A549 (cell line): Measurements from ENCODE around the gene CCDC120. TPM values are rescaled to one million over a fixed set of nuclear protein-coding genes. Genes with fewer than 3 reads are reported as not detected.
A peak's percentile ranks its signal among the peaks of the same experiment; 100 is the strongest.

Experiments
- ATAC-seq, 2 experiments: fragments of 200-7000 bp in 1 of 2; fragments of >200 bp in 1 of 2; cut with Nextera tagmentation in 1 of 2; cut with Tn5 transposase in 1 of 2; 3 replicates each; pipeline versions ENCODE4 v1.8.0 to v1.9.1; 2018 to 2020; ENCODE audit warnings: mild to moderate bottlenecking in 1 of 2, moderate library complexity in 1 of 2
- CTCF ChIA-PET: fragments of 300-600 bp; sonication (Branson Sonifier 250); formaldehyde crosslinking; extraction: SDS; loops from one replicate; lab custom pipeline; 2021; ENCODE audit warnings: antibody characterized with exemption, inconsistent platforms; lab: Yijun Ruan, JAX
- POLR2A ChIA-PET: fragments of 350-600 bp; formaldehyde crosslinking; extraction: SDS; loops from one replicate; lab custom pipeline; 2021; ENCODE audit warnings: antibody characterized with exemption, inconsistent platforms; lab: Yijun Ruan, JAX
- DNase-seq, 2 experiments: peaks; one replicate each; pipeline versions ENCODE4 v3.0.0 to v3.0.0-alpha.2; 2011 to 2016; ENCODE audit warnings: low read depth in 1 of 2, low spot score in 1 of 2
- FAIRE-seq: peaks from 2 replicates; lab custom pipeline; 2011; peaks lifted over from hg19 to GRCh38; lab: Jason Lieb, UNC
- H3K27ac ChIP-seq, 2 experiments: fragments of >200 bp; sonication (Bioruptor Twin); formaldehyde crosslinking; 3 replicates each; pipeline ENCODE4 v1.5.1; 2016 to 2017
- H3K4me1 ChIP-seq: fragments of >200 bp; sonication (Bioruptor Twin); formaldehyde crosslinking; 3 replicates; pipeline ENCODE4 v1.6.1; 2016
- H3K4me2 ChIP-seq: fragments of >200 bp; sonication (Bioruptor Twin); formaldehyde crosslinking; 3 replicates; pipeline ENCODE4 v1.6.1; 2016
- H3K4me3 ChIP-seq: fragments of >200 bp; sonication (Bioruptor Twin); formaldehyde crosslinking; 3 replicates; pipeline ENCODE4 v1.5.1; 2016
- H3K9me3 ChIP-seq: fragments of >200 bp; sonication (Bioruptor Twin); formaldehyde crosslinking; 3 replicates; pipeline ENCODE4 v1.6.1; 2016
- BCL3 ChIP-seq: fragments of >200 bp; sonication (Bioruptor Twin); formaldehyde crosslinking; IDR thresholded peaks from 3 replicates; pipeline ENCODE4 v1.6.1; 2016
- BHLHE40 ChIP-seq: IDR thresholded peaks from 2 replicates; pipeline ENCODE4 v1.6.1; 2012; ENCODE audit warnings: low read depth, low read length, inconsistent platforms
- CHD2 ChIP-seq: fragments of 150-350 bp; IDR thresholded peaks from 2 replicates; pipeline ENCODE4 v1.6.1; 2014; ENCODE audit warnings: low read length; ENCODE audit not compliant: partially characterized antibody
- EP300 ChIP-seq, 2 experiments: fragments of >200 bp; sonication (Bioruptor Twin); formaldehyde crosslinking; IDR thresholded peaks; 2 replicates in 1 of 2; 3 replicates in 1 of 2; pipeline ENCODE4 v1.6.1; 2016 to 2017
- ESRRA ChIP-seq: fragments of 150-350 bp; IDR thresholded peaks from 2 replicates; pipeline ENCODE4 v1.6.1; 2014; ENCODE audit warnings: mild to moderate bottlenecking, low read length, borderline replicate concordance
- FOSL2 ChIP-seq, 2 experiments: fragments of 450-650 bp in 1 of 2; fragments of >200 bp in 1 of 2; sonication (Bioruptor Twin) in 1 of 2; formaldehyde crosslinking; IDR thresholded peaks; 2 replicates each; pipeline versions ENCODE4 v1.5.0 to v1.6.1; 2016 to 2020; ENCODE audit warnings: mild to moderate bottlenecking in 1 of 2, moderate library complexity in 1 of 2
- FOXS1 ChIP-seq: fragments of 250-450 bp; sonication (Bioruptor Pico); IDR thresholded peaks from 2 replicates; pipeline ENCODE4 v1.5.0; 2020; ENCODE audit warnings: mild to moderate bottlenecking, moderate library complexity
- HOXB13 ChIP-seq: fragments of 250-450 bp; sonication (Bioruptor Pico); IDR thresholded peaks from 2 replicates; pipeline ENCODE4 v1.5.0; 2020; ENCODE audit warnings: low read depth, mild to moderate bottlenecking, moderate library complexity
- JUN ChIP-seq, 2 experiments: fragments of >200 bp; sonication (Bioruptor Twin); formaldehyde crosslinking; IDR thresholded peaks; 2 replicates in 1 of 2; 3 replicates in 1 of 2; pipeline ENCODE4 v1.6.1; 2016 to 2017
- MAFK ChIP-seq: fragments of 450-650 bp; IDR thresholded peaks from 2 replicates; pipeline ENCODE4 v1.6.1; 2014; ENCODE audit not compliant: partially characterized antibody
- MAX ChIP-seq: IDR thresholded peaks from 2 replicates; pipeline ENCODE4 v1.6.1; 2012
- PBX3 ChIP-seq: IDR thresholded peaks from 2 replicates; pipeline ENCODE4 v1.6.1; 2012
- PHF8 ChIP-seq: fragments of 200-600 bp; sonication (generic); IDR thresholded peaks from 2 replicates; pipeline ENCODE4 v1.6.1; 2016; ENCODE audit warnings: low read depth, mild to moderate bottlenecking, antibody characterized with exemption, moderate library complexity, borderline replicate concordance
- POLR2A ChIP-seq: IDR thresholded peaks from 2 replicates; pipeline ENCODE4 v1.6.1; 2012; ENCODE audit warnings: mild to moderate bottlenecking, low read length
- RAD21 ChIP-seq, 2 experiments: fragments of >200 bp in 1 of 2; sonication (Bioruptor Twin) in 1 of 2; formaldehyde crosslinking in 1 of 2; IDR thresholded peaks in 1 of 2; conservative IDR thresholded peaks in 1 of 2; 2 replicates in 1 of 2; 3 replicates in 1 of 2; pipeline ENCODE4 v1.6.1; 2012 to 2018; ENCODE audit warnings: inconsistent platforms in 1 of 2
- RARB ChIP-seq: fragments of 250-450 bp; sonication (Bioruptor Pico); IDR thresholded peaks from 2 replicates; pipeline ENCODE4 v1.8.0; 2021; ENCODE audit warnings: mild to moderate bottlenecking, moderate library complexity
- RCOR1 ChIP-seq: fragments of 150-350 bp; IDR thresholded peaks from 2 replicates; pipeline ENCODE4 v1.6.1; 2014; ENCODE audit warnings: antibody characterized with exemption, low read length, low read depth
- REST ChIP-seq: fragments of 200-600 bp; sonication (generic); IDR thresholded peaks from 2 replicates; pipeline ENCODE4 v1.6.1; 2016; ENCODE audit warnings: antibody characterized with exemption, mild to moderate bottlenecking, moderate library complexity
- RFX5 ChIP-seq: fragments of 450-650 bp; IDR thresholded peaks from 2 replicates; pipeline ENCODE4 v1.7.1; 2014; ENCODE audit warnings: antibody characterized with exemption, mild to moderate bottlenecking, moderate library complexity
- RNF2 ChIP-seq: fragments of 200-600 bp; sonication (generic); IDR thresholded peaks from 2 replicates; pipeline ENCODE4 v1.6.1; 2016; ENCODE audit warnings: low read depth, mild to moderate bottlenecking, antibody characterized with exemption, moderate library complexity, borderline replicate concordance
- TP53 ChIP-seq: fragments of 250-450 bp; sonication (Bioruptor Pico); IDR thresholded peaks from 2 replicates; pipeline ENCODE4 v1.5.0; 2021; ENCODE audit warnings: mild to moderate bottlenecking, moderate library complexity
- ZSCAN20 ChIP-seq: fragments of 250-450 bp; sonication (Bioruptor Pico); IDR thresholded peaks from 2 replicates; pipeline ENCODE4 v1.8.0; 2022; ENCODE audit warnings: mild to moderate bottlenecking, moderate library complexity
- WGBS: methylation state at CpG from one replicate; pipeline ENCODE4 v1.1.6; 2017; ENCODE audit errors: missing lambda C conversion rate; 5-methylcytosine and 5-hydroxymethylcytosine counted together
- polyA plus RNA-seq, 4 experiments: library from polyadenylated mRNA; depleted of rRNA in 3 of 4; stranded (reverse); fragments of >200 nt; fragmentation: RNase III in 1 of 4; extraction: RNeasy Plus Mini Kit Qiagen cat#74134 plus additional on column Dnase treatment in 1 of 4; gene quantifications; 2 replicates in 3 of 4; 3 replicates in 1 of 4; pipeline ENCODE4 v1.2.3, GENCODE V29; 2011 to 2017
- TF ChIP-seq, protein P1 (sequence below): IDR thresholded peaks from 2 replicates; pipeline ENCODE4 v1.6.1; 2012; ENCODE audit warnings: low read depth, borderline replicate concordance
- TF ChIP-seq, protein P2 (sequence below): fragments of >200 bp; sonication (Bioruptor Twin); formaldehyde crosslinking; IDR thresholded peaks from 3 replicates; pipeline ENCODE4 v1.5.1; 2016

The CCDC120 gene
- polyA plus RNA-seq, 2 of the 4 experiments (the other 2 are of a cell fraction) = 1.6 to 4.1 TPM

DNA sequence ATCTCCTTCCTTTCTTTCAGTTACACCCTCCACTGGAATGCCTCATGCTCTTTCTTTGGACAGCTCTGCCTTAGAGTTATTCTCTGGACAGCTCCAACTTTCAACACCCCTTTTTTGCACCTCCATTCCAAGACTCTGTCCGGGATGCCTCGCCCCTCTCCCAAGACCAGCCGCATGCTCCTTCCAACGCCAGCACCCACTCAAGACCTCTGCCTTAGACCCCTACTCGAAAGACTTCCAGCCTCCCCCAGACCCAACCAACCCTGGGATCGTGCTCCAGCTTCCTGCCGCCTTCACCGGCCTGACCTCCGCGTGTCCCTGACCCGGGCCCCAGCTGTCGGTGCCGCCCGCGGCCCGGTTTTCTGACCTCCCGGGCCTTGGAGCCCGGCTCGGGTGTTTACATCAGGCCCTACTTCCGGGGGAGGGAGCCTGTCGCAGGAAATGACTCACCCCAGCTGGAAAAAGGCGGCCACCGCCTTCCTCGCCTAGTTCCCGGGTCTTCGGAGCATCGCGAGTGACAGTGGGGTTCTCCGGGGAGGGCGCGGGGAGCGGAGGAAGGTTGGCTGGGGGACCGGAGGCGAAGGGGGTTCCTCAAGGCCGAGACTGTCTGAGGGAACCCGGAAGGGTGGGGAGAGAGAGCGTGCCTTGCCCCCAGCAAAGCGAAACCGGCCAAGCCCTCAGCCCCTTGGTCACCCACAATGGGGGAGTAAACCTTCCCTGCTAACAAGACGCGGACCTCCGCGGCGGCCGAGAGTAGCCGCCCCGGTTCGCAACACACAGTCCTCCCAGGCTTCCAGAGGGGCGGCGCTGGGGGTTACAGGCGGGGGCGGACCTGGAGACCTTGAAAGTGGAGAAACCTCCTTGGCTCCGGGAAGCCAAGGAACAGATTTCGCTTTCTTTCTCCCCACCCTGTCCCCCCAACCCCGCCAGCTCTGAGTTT, 21.0 kb downstream of the CCDC120 start, which contains the start of gene WDR45:
Gene WDR45 (minus strand): TSS at position 399 of the 940 bp plus-strand sequence. CDS start 1,792 bp downstream, outside the sequence.
- Histone ChIP-seq H3K9me3 (no peaks in the 10 kb centered on the region), H3K4me2 (peak within 1 kb of the TSS; percentile 92), H3K27ac (peak within 1 kb of the TSS; percentile 86 to 98), H3K4me3 (peak within 1 kb of the TSS; percentile 89), H3K4me1 (0 out of 3 replicates have a peak, but pooled peaks cover 2% of the 10 kb centered on the region)
- POLR2A ChIA-PET = interaction anchor here (0.6 to 0.8 kb wide), 2 partner anchors 21 to 75 kb away, joined by 3 to 11 read pairs; no protein-coding TSS in a partner anchor
- ATAC-seq (peak; percentile 87 to 90), DNase-seq (peak; percentile 78 to 89), FAIRE-seq (peak; percentile 91)
- peak; percentile 74; the same call in 1 of the 2 replicates for TF ChIP-seq PBX3
- peak; percentile 65; the same call in 1 of the 2 replicates for TF ChIP-seq PHF8
- peak; percentile 68; the same call in 1 of the 2 replicates for TF ChIP-seq TP53
- TF ChIP-seq FOSL2 (IDR thresholded peaks at IDR 0.05) = peak; percentile 55
- TF ChIP-seq FOSL2 (CRISPR knock-in tag; IDR thresholded peaks at IDR 0.05) = peak; percentile 96
- TF ChIP-seq, protein P1, sequence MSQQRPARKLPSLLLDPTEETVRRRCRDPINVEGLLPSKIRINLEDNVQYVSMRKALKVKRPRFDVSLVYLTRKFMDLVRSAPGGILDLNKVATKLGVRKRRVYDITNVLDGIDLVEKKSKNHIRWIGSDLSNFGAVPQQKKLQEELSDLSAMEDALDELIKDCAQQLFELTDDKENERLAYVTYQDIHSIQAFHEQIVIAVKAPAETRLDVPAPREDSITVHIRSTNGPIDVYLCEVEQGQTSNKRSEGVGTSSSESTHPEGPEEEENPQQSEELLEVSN = peak; percentile 97
- no peak for TF ChIP-seq RFX5
- peak; percentile 93 for TF ChIP-seq MAX
- TF ChIP-seq BCL3 = peak; percentile 70; the same call in 2 of the 3 replicates
- peak; percentile 44; the same call in 1 of the 2 replicates for TF ChIP-seq POLR2A
- TF ChIP-seq CHD2 = peak; percentile 58
- peak; percentile 61 to 76; a peak in 3 of 5 replicates for TF ChIP-seq JUN (IDR thresholded peaks at IDR 0.05)
- no peak for TF ChIP-seq RCOR1
- TF ChIP-seq RARB (CRISPR knock-in tag) = 0 out of 2 replicates have a peak, but pooled peaks have one; percentile 41
- no peak for TF ChIP-seq ZSCAN20 (CRISPR knock-in tag)
- WGBS = 0% methylated on average over 23 of the region's 55 CpGs
- CTCF ChIA-PET = interaction anchor here (0.7 to 1.4 kb wide), 3 partner anchors 10 to 44 kb away, joined by 3 to 4 read pairs (median 3); partner anchors contain the start of gene GPKOW

DNA sequence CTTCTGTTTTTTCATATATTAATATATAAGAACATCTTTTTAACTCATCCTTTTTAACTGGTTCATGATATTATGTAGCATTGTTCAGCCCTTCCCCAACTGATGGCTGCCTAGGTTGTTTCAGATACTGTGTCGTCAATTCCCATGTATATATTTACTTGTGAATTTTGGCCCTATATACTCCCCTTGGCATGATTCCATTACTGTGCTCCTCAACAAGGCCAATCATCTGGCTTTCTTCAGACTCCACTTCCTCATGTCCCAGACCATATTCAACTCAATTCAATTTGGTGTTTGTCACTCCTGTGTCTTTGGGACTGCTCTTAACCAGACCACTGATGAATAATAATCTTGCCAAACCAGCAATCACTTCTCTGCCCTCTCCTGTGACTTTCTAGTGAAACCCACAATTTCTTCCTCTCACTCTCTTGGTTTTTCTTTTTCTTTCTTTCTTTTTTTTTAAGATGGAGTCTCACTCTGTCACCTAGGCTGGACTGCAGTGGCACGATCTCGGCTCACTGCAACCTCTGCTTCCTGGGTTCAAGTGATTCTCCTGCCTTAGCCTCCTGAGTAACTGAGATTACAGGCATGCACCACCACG, 23.6 kb downstream of the CCDC120 start:
- DNase-seq = no peak
- ChIA-PET POLR2A (no interaction called here), CTCF (no interaction called here)
- no peaks in the 10 kb centered on the region for H3K9me3 ChIP-seq
- no peak overlapping the region for H3K27ac ChIP-seq
- H3K4me2 ChIP-seq = no peak overlapping the region
- no peak for ATAC-seq
- WGBS = 91% methylated on average over 4 of the region's 4 CpGs
- peak; percentile 74 for FAIRE-seq
- H3K4me1 ChIP-seq = 0 out of 3 replicates have a peak, but pooled peaks cover 2% of the 10 kb centered on the region
- no peak overlapping the region for H3K4me3 ChIP-seq
- no peak for TF ChIP-seq RNF2
- no peak for TF ChIP-seq JUN (IDR thresholded peaks at IDR 0.05)
- TF ChIP-seq HOXB13 (CRISPR knock-in tag) = no peak
- no peak for TF ChIP-seq MAFK
- TF ChIP-seq PHF8 = no peak
- no peak for TF ChIP-seq EP300 (IDR thresholded peaks at IDR 0.05)
- TF ChIP-seq RAD21 (conservative IDR thresholded peaks at IDR 0.05 in 1 of 2, IDR thresholded peaks at IDR 0.05 in 1 of 2) = no peak
- no peak for TF ChIP-seq REST
- TF ChIP-seq POLR2A = no peak
- TF ChIP-seq, protein P2, sequence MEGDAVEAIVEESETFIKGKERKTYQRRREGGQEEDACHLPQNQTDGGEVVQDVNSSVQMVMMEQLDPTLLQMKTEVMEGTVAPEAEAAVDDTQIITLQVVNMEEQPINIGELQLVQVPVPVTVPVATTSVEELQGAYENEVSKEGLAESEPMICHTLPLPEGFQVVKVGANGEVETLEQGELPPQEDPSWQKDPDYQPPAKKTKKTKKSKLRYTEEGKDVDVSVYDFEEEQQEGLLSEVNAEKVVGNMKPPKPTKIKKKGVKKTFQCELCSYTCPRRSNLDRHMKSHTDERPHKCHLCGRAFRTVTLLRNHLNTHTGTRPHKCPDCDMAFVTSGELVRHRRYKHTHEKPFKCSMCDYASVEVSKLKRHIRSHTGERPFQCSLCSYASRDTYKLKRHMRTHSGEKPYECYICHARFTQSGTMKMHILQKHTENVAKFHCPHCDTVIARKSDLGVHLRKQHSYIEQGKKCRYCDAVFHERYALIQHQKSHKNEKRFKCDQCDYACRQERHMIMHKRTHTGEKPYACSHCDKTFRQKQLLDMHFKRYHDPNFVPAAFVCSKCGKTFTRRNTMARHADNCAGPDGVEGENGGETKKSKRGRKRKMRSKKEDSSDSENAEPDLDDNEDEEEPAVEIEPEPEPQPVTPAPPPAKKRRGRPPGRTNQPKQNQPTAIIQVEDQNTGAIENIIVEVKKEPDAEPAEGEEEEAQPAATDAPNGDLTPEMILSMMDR = no peak
- TF ChIP-seq BHLHE40 = no peak
- no peak for TF ChIP-seq ESRRA
- no peak for TF ChIP-seq FOXS1 (CRISPR knock-in tag)
- TF ChIP-seq RCOR1 = no peak
